HCT116 (cell line): ENCODE data around the gene ZNF48. TPM values are rescaled to one million over a fixed set of nuclear protein-coding genes. Genes with fewer than 3 reads are reported as not detected.

Experiments
- ATAC-seq: fragments of 200-7000 bp; cut with Tn5 transposase; 2 replicates; pipeline ENCODE4 v1.9.1; 2020; ENCODE audit warnings: mild to moderate bottlenecking, moderate library complexity
- BruUV-seq: library from RNA; stranded (reverse); fragments of 400-500 nt; replicated peaks from 2 replicates; lab custom pipeline; 2021; lab: Mats Ljungman, UMichigan
- CTCF ChIA-PET: fragments of 300-600 bp; sonication (Branson Sonifier 250); formaldehyde crosslinking; loops from one replicate; lab custom pipeline; 2021; ENCODE audit warnings: antibody characterized with exemption; lab: Charles Lee
- POLR2A ChIA-PET: fragments of 300-600, 350-600 bp; sonication (Branson Sonifier 250); formaldehyde crosslinking; loops from one replicate; lab custom pipeline; 2021; ENCODE audit warnings: antibody characterized with exemption; lab: Charles Lee
- RAD21 ChIA-PET, 2 experiments: fragments of 300-600 bp; sonication (Branson Sonifier 250); formaldehyde crosslinking; loops; one replicate each; lab custom pipeline; 2023; ENCODE audit warnings: low total read pairs in 2 of 2; ENCODE audit not compliant: uncharacterized antibody in 2 of 2, unreplicated experiment in 2 of 2, low non-redundant PET in 1 of 2; lab: Charles Lee
- DNase-seq: peaks from one replicate; pipeline ENCODE4 v3.0.0-alpha.2; 2010; ENCODE audit warnings: low read depth, low spot score
- H2AFZ ChIP-seq: fragments of 200-600 bp; shearing (Covaris generic), sonication (generic); 2 replicates; pipeline ENCODE4 v1.6.1; 2017; ENCODE audit warnings: low read depth, mixed run types, mixed read lengths, antibody characterized with exemption, low read length; ENCODE audit not compliant: poor library complexity, severe bottlenecking
- H3K27ac ChIP-seq: 2 replicates; pipeline ENCODE4 v1.5.1; 2012; ENCODE audit warnings: low read depth, low read length
- H3K27me3 ChIP-seq: fragments of 200-600 bp; sonication (generic); 2 replicates; pipeline ENCODE4 v1.6.1; 2016; ENCODE audit warnings: mixed run types, low read length, mixed read lengths; ENCODE audit not compliant: insufficient read depth
- H3K36me3 ChIP-seq, 2 experiments: fragments of 200-500 bp in 1 of 2; fragments of 200-600 bp in 1 of 2; sonication (Bioruptor generic) in 1 of 2; sonication (generic) in 1 of 2; 2 replicates each; pipeline versions ENCODE4 v1.5.1 to v1.6.1; 2014 to 2016; ENCODE audit warnings: low read length in 2 of 2, inconsistent platforms in 1 of 2, mixed read lengths in 1 of 2, mixed run types in 1 of 2; ENCODE audit not compliant: insufficient read depth in 2 of 2, control insufficient read depth in 1 of 2
- H3K4me1 ChIP-seq, 2 experiments: fragments of 200-600 bp in 1 of 2; sonication (generic) in 1 of 2; 2 replicates each; pipeline versions ENCODE4 v1.5.1 to v1.6.1; 2012 to 2017; ENCODE audit warnings: low read length in 2 of 2, inconsistent platforms in 1 of 2, mild to moderate bottlenecking in 1 of 2, mixed read lengths in 1 of 2, mixed run types in 1 of 2, moderate library complexity in 1 of 2; ENCODE audit not compliant: insufficient read depth in 2 of 2, control insufficient read depth in 1 of 2
- H3K4me2 ChIP-seq: fragments of 200-600 bp; sonication (generic); 2 replicates; pipeline ENCODE4 v1.6.1; 2017; ENCODE audit warnings: mixed run types, low read length, mixed read lengths
- H3K4me3 ChIP-seq, 2 experiments: fragments of 200-600 bp in 1 of 2; sonication (generic) in 1 of 2; replicated peaks in 1 of 2; 2 replicates each; pipeline ENCODE4 v1.5.1; 2011 to 2016; ENCODE audit warnings: low read length in 2 of 2, control low read depth in 1 of 2, low read depth in 1 of 2, mild to moderate bottlenecking in 1 of 2, mixed read lengths in 1 of 2, mixed run types in 1 of 2
- H3K79me2 ChIP-seq: fragments of 200-600 bp; sonication (generic); 2 replicates; pipeline ENCODE4 v1.6.1; 2017; ENCODE audit warnings: mild to moderate bottlenecking, mixed run types, low read length, moderate library complexity, mixed read lengths; ENCODE audit not compliant: insufficient read depth
- H3K9ac ChIP-seq: fragments of 200-600 bp; sonication (generic); 2 replicates; pipeline ENCODE4 v1.6.1; 2016; ENCODE audit warnings: low read length, mixed read lengths
- H3K9me2 ChIP-seq: fragments of 200-600 bp; sonication (generic), shearing (Covaris generic); 2 replicates; pipeline ENCODE4 v1.6.1; 2017; ENCODE audit warnings: mixed run types, mild to moderate bottlenecking, moderate library complexity; ENCODE audit not compliant: insufficient read depth
- H3K9me3 ChIP-seq, 2 experiments: fragments of 200-500 bp in 1 of 2; fragments of 200-600 bp in 1 of 2; sonication (Bioruptor generic) in 1 of 2; sonication (generic) in 1 of 2; 2 replicates each; pipeline ENCODE4 v1.6.1; 2014 to 2017; ENCODE audit warnings: low read length in 2 of 2, mixed read lengths in 2 of 2, inconsistent platforms in 1 of 2, low read depth in 1 of 2, mild to moderate bottlenecking in 1 of 2, mixed run types in 1 of 2, moderate library complexity in 1 of 2; ENCODE audit not compliant: control insufficient read depth in 1 of 2, insufficient read depth in 1 of 2
- H4K20me1 ChIP-seq: fragments of 200-600 bp; sonication (generic), shearing (Covaris generic); 2 replicates; pipeline ENCODE4 v1.6.1; 2017; ENCODE audit warnings: mixed run types, mild to moderate bottlenecking, moderate library complexity; ENCODE audit not compliant: insufficient read depth
- ATF3 ChIP-seq: IDR thresholded peaks from 2 replicates; pipeline ENCODE4 v1.6.1; 2012
- CBX3 ChIP-seq: IDR thresholded peaks from 2 replicates; pipeline ENCODE4 v1.6.1; 2012; ENCODE audit warnings: low read depth
- CEBPB ChIP-seq: IDR thresholded peaks from 2 replicates; pipeline ENCODE4 v1.6.1; 2012; ENCODE audit warnings: low read depth
- EGR1 ChIP-seq: IDR thresholded peaks from 2 replicates; pipeline ENCODE4 v1.6.1; 2012; ENCODE audit warnings: low read depth
- EZH2 ChIP-seq: fragments of 200-600 bp; sonication (generic); IDR thresholded peaks from 2 replicates; pipeline ENCODE4 v1.6.1; 2017; ENCODE audit warnings: antibody characterized with exemption, mixed run types
- EZH2phosphoT487 ChIP-seq: fragments of 200-600 bp; IDR thresholded peaks from 2 replicates; pipeline ENCODE4 v1.6.1; 2018; ENCODE audit warnings: antibody characterized with exemption, borderline replicate concordance
- JUND ChIP-seq: IDR thresholded peaks from 2 replicates; pipeline ENCODE4 v1.6.1; 2012
- POLR2A ChIP-seq: IDR thresholded peaks from 2 replicates; pipeline ENCODE4 v1.7.0; 2011; ENCODE audit warnings: borderline replicate concordance; ENCODE audit not compliant: insufficient read depth, insufficient read length; ENCODE audit errors: extremely low read depth
- POLR2AphosphoS5 ChIP-seq: IDR thresholded peaks from 2 replicates; pipeline ENCODE4 v1.6.1; 2011; ENCODE audit warnings: mild to moderate bottlenecking, low read depth, low read length, moderate library complexity
- SIN3A ChIP-seq: IDR thresholded peaks from 2 replicates; pipeline ENCODE4 v1.6.1; 2012; ENCODE audit warnings: low read depth
- SP1 ChIP-seq: IDR thresholded peaks from 2 replicates; pipeline ENCODE4 v1.6.1; 2012; ENCODE audit warnings: low read depth
- ZNF274 ChIP-seq: fragments of 200-500 bp; sonication (Bioruptor generic); IDR thresholded peaks from 2 replicates; pipeline ENCODE4 v1.6.1; 2014; ENCODE audit warnings: mild to moderate bottlenecking, low read depth, low read length, inconsistent platforms
- intact Hi-C: fragments of 100-400 bp; cut with micrococcal nuclease; formaldehyde crosslinking; loops from 2 replicates; pipeline ENCODE4 v1.10.0; 2022
- total RNA-seq: library from RNA; stranded (reverse); gene quantifications from one replicate; pipeline ENCODE4 v1.2.1, GENCODE V29; 2021; ENCODE audit not compliant: unreplicated experiment
- TF ChIP-seq, protein P1 (sequence below): IDR thresholded peaks from 2 replicates; pipeline ENCODE4 v1.6.1; 2011; ENCODE audit warnings: mild to moderate bottlenecking, low read length, moderate library complexity; ENCODE audit not compliant: insufficient replicate concordance; ENCODE audit errors: extremely low read depth

Gene ZNF48
- total RNA-seq, 1 experiment from 2014 or later = 17.9 TPM

GRCh38 chr16:30399435-30400186, 4.4 kb downstream of the ZNF48 start:
- H3K79me2 ChIP-seq = peaks cover 25% of the 10 kb centered on the region
- H2AFZ ChIP-seq = no peak overlapping the region
- RAD21 ChIA-PET = interaction anchor here in 1 of 2 experiments (0.9 kb wide), 1 partner anchor 10 kb away, joined by 3 read pairs; no protein-coding TSS in a partner anchor
- ATAC-seq (no peak), DNase-seq (no peak)
- peak overlapping the region; percentile 70 for H3K9ac ChIP-seq
- intact Hi-C loops = no loop called here
- no peaks in the 10 kb centered on the region for H3K9me2 ChIP-seq
- H4K20me1 ChIP-seq = no peaks in the 10 kb centered on the region
- peaks cover 28 to 51% of the 10 kb centered on the region in 2 experiments for H3K4me1 ChIP-seq
- peak overlapping the region; percentile 72 for H3K27ac ChIP-seq
- H3K4me2 ChIP-seq = peak overlapping the region; percentile 80
- peaks cover 2 to 18% of the 10 kb centered on the region in 2 experiments; a peak in 3 of 4 replicates for H3K36me3 ChIP-seq
- H3K4me3 ChIP-seq = peak overlapping the region; percentile 52 to 57
- no TSS peak for BruUV-seq
- CTCF ChIA-PET = interaction anchor here (1.3 kb wide), 1 partner anchor 10 kb away, joined by 4 read pairs; no protein-coding TSS in a partner anchor
- TF ChIP-seq CEBPB = no peak
- TF ChIP-seq POLR2A = peak; percentile 24
- no peak for TF ChIP-seq EZH2
- no peak for TF ChIP-seq SIN3A
- no peaks in the 10 kb centered on the region for H3K9me3 ChIP-seq
- no peaks in the 10 kb centered on the region for H3K27me3 ChIP-seq
- POLR2A ChIA-PET = interaction anchor here (2.0 kb wide), 1 partner anchor 29 kb away, joined by 7 read pairs; the partner anchor contains the start of gene TBC1D10B

DNA sequence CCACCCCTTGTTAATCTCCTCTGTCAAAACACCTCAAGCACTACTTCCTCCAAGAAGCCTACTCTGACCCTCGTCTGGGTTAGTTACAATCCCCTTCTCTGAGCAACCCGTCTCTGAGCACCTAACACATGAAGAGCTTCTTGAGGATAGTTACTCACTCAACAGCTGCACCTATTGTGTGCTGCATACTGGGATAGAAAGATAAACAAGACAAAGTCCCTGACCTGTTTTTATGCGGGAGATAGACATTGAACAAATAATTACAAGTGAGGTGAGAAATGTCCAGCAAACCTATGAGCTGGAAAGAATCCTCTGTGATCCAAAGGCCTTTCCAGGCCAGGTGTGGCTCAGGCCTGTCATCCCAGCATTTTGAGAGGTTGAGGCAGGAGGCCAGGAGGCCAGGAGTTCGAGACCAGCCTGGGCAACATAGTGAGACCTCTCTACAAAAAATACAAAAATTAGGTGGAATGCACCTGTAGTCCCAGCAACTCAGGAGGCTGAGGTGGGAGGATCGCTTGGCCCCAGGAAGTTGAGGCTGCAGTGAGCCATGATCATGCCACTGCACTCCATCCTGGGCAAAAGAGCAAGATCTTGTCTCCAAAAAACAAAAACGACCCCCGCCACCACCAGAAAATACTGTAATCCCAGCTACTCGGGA, 6.7 kb downstream of the ZNF48 start:
- Histone ChIP-seq H4K20me1 (no peaks in the 10 kb centered on the region), H3K36me3 (peaks cover 2 to 18% of the 10 kb centered on the region in 2 experiments; a peak in 3 of 4 replicates), H3K4me2 (no peak overlapping the region), H3K27me3 (no peaks in the 10 kb centered on the region), H3K9me3 (no peaks in the 10 kb centered on the region), H3K9ac (no peak overlapping the region), H3K79me2 (peaks cover 11% of the 10 kb centered on the region), H2AFZ (no peak overlapping the region), H3K4me1 (peaks cover 26 to 43% of the 10 kb centered on the region in 2 experiments), H3K27ac (no peak overlapping the region), H3K9me2 (no peaks in the 10 kb centered on the region), H3K4me3 (no peak overlapping the region)
- intact Hi-C loops = no loop called here
- ChIA-PET POLR2A (no interaction called here), CTCF (no interaction called here), RAD21 (no interaction called here)
- BruUV-seq = no TSS peak
- no peak for ATAC-seq
- no peak for DNase-seq
- no peak for TF ChIP-seq ZNF274
- no peak for TF ChIP-seq CBX3
- no peak for TF ChIP-seq JUND
- TF ChIP-seq EZH2phosphoT487 = no peak
- TF ChIP-seq ATF3 = no peak
- TF ChIP-seq POLR2AphosphoS5 = no peak
- no peak for TF ChIP-seq POLR2A
- TF ChIP-seq SP1 = no peak
- TF ChIP-seq, protein P1, sequence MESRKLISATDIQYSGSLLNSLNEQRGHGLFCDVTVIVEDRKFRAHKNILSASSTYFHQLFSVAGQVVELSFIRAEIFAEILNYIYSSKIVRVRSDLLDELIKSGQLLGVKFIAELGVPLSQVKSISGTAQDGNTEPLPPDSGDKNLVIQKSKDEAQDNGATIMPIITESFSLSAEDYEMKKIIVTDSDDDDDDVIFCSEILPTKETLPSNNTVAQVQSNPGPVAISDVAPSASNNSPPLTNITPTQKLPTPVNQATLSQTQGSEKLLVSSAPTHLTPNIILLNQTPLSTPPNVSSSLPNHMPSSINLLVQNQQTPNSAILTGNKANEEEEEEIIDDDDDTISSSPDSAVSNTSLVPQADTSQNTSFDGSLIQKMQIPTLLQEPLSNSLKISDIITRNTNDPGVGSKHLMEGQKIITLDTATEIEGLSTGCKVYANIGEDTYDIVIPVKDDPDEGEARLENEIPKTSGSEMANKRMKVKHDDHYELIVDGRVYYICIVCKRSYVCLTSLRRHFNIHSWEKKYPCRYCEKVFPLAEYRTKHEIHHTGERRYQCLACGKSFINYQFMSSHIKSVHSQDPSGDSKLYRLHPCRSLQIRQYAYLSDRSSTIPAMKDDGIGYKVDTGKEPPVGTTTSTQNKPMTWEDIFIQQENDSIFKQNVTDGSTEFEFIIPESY = no peak
- TF ChIP-seq EGR1 = no peak
